Esophagus mucosa (tissue), 1 donor: ENCODE data around the gene SPATS1. TPM values are rescaled to one million over a fixed set of nuclear protein-coding genes. Genes with fewer than 3 reads are reported as not detected.
"Not testable (repeated sequence)": the region's sequence is repeated elsewhere in the genome, so short reads cannot be mapped to it uniquely, and the experiment has no call there.

Source experiments
- ATAC-seq: fragments of 200-7000 bp; cut with Tn5 transposase; one replicate; pipeline ENCODE4 v1.9.1; 2020
- total RNA-seq: library from RNA; stranded (reverse); gene quantifications from one replicate; pipeline ENCODE4 v1.2.4, GENCODE V29; 2023
- donor health status: DM: yes; HTN: yes; CAD: no.

Gene SPATS1
- total RNA-seq, 1 donor from 2014 or later: not detected

GRCh38 chr6:44311767-44312166 lies 30.7 kb upstream of the SPATS1 start:
- peak; percentile 73 for ATAC-seq

- peak; percentile 85 for ATAC-seq
These were observed 29.3 kb upstream of the SPATS1 start, which contains the start of gene AARS2 for GRCh38 chr6:44312901-44313788. Gene AARS2 (minus strand): TSS chr6:44313347. CDS start chr6:44313323, 24 bp downstream.

GRCh38 chr6:44314657-44315056 lies 27.8 kb upstream of the SPATS1 start:
- ATAC-seq: not testable (repeated sequence)

GRCh38 chr6:44315516-44315915 lies 26.9 kb upstream of the SPATS1 start:
- no peak for ATAC-seq

- ATAC-seq: no peak
These were observed 26.5 kb upstream of the SPATS1 start for GRCh38 chr6:44315951-44316350.

- no peak for ATAC-seq
These were observed 26.0 kb upstream of the SPATS1 start for GRCh38 chr6:44316481-44316880.

- not testable (repeated sequence) for ATAC-seq
These were observed 25.3 kb upstream of the SPATS1 start for GRCh38 chr6:44317136-44317631.

- no peak for ATAC-seq
These were observed 21.2 kb upstream of the SPATS1 start for GRCh38 chr6:44321210-44321609.

- no peak for ATAC-seq
These were observed 15.4 kb upstream of the SPATS1 start for GRCh38 chr6:44327096-44327495.

- ATAC-seq: no peak
These were observed 14.7 kb upstream of the SPATS1 start for GRCh38 chr6:44327760-44328159.

GRCh38 chr6:44328203-44328602 lies 14.2 kb upstream of the SPATS1 start:
- ATAC-seq: not testable (repeated sequence)

GRCh38 chr6:44329858-44330257 lies 12.6 kb upstream of the SPATS1 start:
- ATAC-seq: no peak

- no peak for ATAC-seq
These were observed 9.9 kb upstream of the SPATS1 start for GRCh38 chr6:44332585-44332984.

GRCh38 chr6:44333273-44333919 lies 9.1 kb upstream of the SPATS1 start:
- no peak for ATAC-seq

- ATAC-seq: no peak
These were observed 8.5 kb upstream of the SPATS1 start for GRCh38 chr6:44333942-44334341.

- no peak for ATAC-seq
These were observed 6.8 kb upstream of the SPATS1 start for GRCh38 chr6:44335631-44336030.

- ATAC-seq: peak; percentile 74
These were observed 4.0 kb upstream of the SPATS1 start for GRCh38 chr6:44338228-44339122.

- ATAC-seq: no peak
These were observed 3.1 kb upstream of the SPATS1 start for GRCh38 chr6:44339301-44339700.

GRCh38 chr6:44339763-44340625 lies 2.5 kb upstream of the SPATS1 start:
- ATAC-seq: peak; percentile 92

- ATAC-seq: no peak
These were observed 1.2 kb upstream of the SPATS1 start for GRCh38 chr6:44341095-44341890.

GRCh38 chr6:44342052-44342451 lies 398 bp upstream of the SPATS1 start:
- no peak for ATAC-seq
